HG03558 (cell line): ENCODE results near the gene HK1.

Experiments
- ATAC-seq: cut with Tn5 transposase; IDR thresholded peaks from one replicate; pipeline ENCODE4 v1.9.1; 2021; ENCODE audit warnings: moderate number of reproducible peaks; ENCODE audit not compliant: unreplicated experiment; ENCODE audit errors: extremely low read depth

Gene HK1

GRCh38 chr10:69343905-69344304 is 65.6 kb downstream of the HK1 start:
- no peak for ATAC-seq

GRCh38 chr10:69344591-69345252 is 66.4 kb downstream of the HK1 start:
- no peak for ATAC-seq

- no peak for ATAC-seq
Measured at GRCh38 chr10:69345402-69345801, 67.1 kb downstream of the HK1 start.

GRCh38 chr10:69345890-69346474 is 67.7 kb downstream of the HK1 start:
- no peak for ATAC-seq

- ATAC-seq = no peak
Measured at GRCh38 chr10:69346776-69347175, 68.5 kb downstream of the HK1 start.

GRCh38 chr10:69348816-69349541 is 70.7 kb downstream of the HK1 start:
- ATAC-seq = no peak

- no peak for ATAC-seq
Measured at GRCh38 chr10:69349542-69349888, 71.2 kb downstream of the HK1 start.

- ATAC-seq = no peak
Measured at GRCh38 chr10:69351589-69351988, 73.3 kb downstream of the HK1 start.

GRCh38 chr10:69352569-69353264 is 74.4 kb downstream of the HK1 start:
- ATAC-seq = no peak

GRCh38 chr10:69353977-69354635 is 75.8 kb downstream of the HK1 start:
- ATAC-seq = no peak

- no peak for ATAC-seq
Measured at GRCh38 chr10:69356187-69356586, 77.9 kb downstream of the HK1 start.

GRCh38 chr10:69358148-69358795 is 80.0 kb downstream of the HK1 start:
- no peak for ATAC-seq

GRCh38 chr10:69359148-69359547 is 80.9 kb downstream of the HK1 start:
- ATAC-seq = no peak

- ATAC-seq = no peak
Measured at GRCh38 chr10:69359594-69359993, 81.3 kb downstream of the HK1 start.

GRCh38 chr10:69360485-69361302 is 82.4 kb downstream of the HK1 start:
- ATAC-seq = no peak

GRCh38 chr10:69361303-69361614 is 83.0 kb downstream of the HK1 start:
- no peak for ATAC-seq

- ATAC-seq = no peak
Measured at GRCh38 chr10:69362471-69362954, 84.2 kb downstream of the HK1 start.

GRCh38 chr10:69363666-69364065 is 85.4 kb downstream of the HK1 start:
- ATAC-seq = no peak

GRCh38 chr10:69364232-69364940 is 86.1 kb downstream of the HK1 start:
- ATAC-seq = no peak
